Activated naive CD8-positive, alpha-beta T cell treated with anti-CD3 and anti-CD28 coated beads, Interleukin-2, amount 10 ng/mL, durations not matched to agents 7 days and 5 days (primary cell): ENCODE measurements around the gene KIAA0753. TPM values are rescaled to one million over a fixed set of nuclear protein-coding genes. Genes with fewer than 3 reads are reported as not detected.
A peak's percentile ranks its signal among the peaks of the same experiment; 100 is the strongest.

Source experiments
- ATAC-seq: fragments of 150-1000 bp; cut with Tn5 transposase; one replicate; pipeline ENCODE4 v1.10.0; 2021; ENCODE audit warnings: low read depth, moderate library complexity
- POLR2A ChIA-PET: fragments of 350-600 bp; sonication (Branson Sonifier 250); formaldehyde crosslinking; loops from one replicate; lab custom pipeline; 2021; ENCODE audit warnings: antibody characterized with exemption; lab: Charles Lee
- DNase-seq: peaks from one replicate; pipeline ENCODE4 v3.0.0; 2021
- H3K27ac Mint-ChIP-seq: one replicate; pipeline ENCODE4 v1.8.0; 2022; ENCODE audit warnings: mild to moderate bottlenecking, mixed read lengths
- H3K27me3 Mint-ChIP-seq: one replicate; pipeline ENCODE4 v1.8.0; 2022; ENCODE audit warnings: mild to moderate bottlenecking, moderate library complexity, mixed read lengths
- H3K36me3 Mint-ChIP-seq: one replicate; pipeline ENCODE4 v1.8.0; 2021; ENCODE audit warnings: mild to moderate bottlenecking, mixed read lengths
- H3K4me1 Mint-ChIP-seq: one replicate; pipeline ENCODE4 v1.8.0; 2021; ENCODE audit warnings: mixed read lengths
- H3K4me3 Mint-ChIP-seq: one replicate; pipeline ENCODE4 v1.8.0; 2022; ENCODE audit warnings: mild to moderate bottlenecking, moderate library complexity, mixed read lengths
- H3K9me3 Mint-ChIP-seq: one replicate; pipeline ENCODE4 v1.8.0; 2021; ENCODE audit warnings: mixed read lengths
- total RNA-seq, 2 experiments: library from RNA; stranded (reverse); gene quantifications; one replicate each; pipeline ENCODE4 v1.2.3, GENCODE V29; 2021

Gene KIAA0753
- 10 to 100 TPM; 17.0 to 18.2 TPM for total RNA-seq

DNA sequence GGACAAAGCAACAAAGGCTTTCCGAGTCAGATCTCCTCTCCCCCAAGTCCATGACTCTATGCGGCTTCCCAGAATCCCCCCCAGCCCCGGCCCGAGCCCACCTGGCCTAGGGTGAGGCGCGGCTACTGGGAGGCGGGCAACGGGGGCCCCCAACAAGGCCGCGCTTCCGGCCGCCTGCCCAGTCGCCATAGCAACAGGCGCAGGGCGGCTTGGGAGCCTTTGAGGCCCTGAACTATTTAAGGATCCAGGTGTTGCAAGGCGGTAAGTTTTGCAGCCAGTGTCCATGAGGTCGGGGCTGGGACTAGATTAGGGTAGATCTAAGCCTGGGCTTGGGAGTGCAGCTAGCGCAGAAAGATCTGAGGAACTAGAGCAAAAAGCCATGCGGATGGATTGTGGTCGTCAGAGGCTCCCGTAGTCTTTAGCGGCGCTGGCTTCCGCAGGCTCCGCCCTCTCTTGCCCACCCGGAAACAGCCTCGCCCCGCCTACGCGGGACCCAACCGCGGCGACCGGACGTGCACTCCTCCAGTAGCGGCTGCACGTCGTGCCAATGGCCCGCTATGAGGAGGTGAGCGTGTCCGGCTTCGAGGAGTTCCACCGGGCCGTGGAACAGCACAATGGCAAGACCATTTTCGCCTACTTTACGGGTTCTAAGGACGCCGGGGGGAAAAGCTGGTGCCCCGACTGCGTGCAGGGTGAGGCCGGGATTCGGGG is at the start of gene KIAA0753, which contains the start of gene TXNDC17:
Gene KIAA0753, minus strand, starts transcription at position 176 of the 711 bp plus-strand sequence. CDS start 5,608 bp downstream, outside the sequence.
Gene TXNDC17, plus strand, starts transcription at position 525 of the 711 bp plus-strand sequence. Its CDS starts 23 bp downstream, at position 548.
- peak; percentile 84 for ATAC-seq
- POLR2A ChIA-PET: interaction anchor here (0.6 to 4.3 kb wide), 7 partner anchors 10 to 1939 kb away, joined by 3 to 42 read pairs (median 3); partner anchors contain the start of genes C17orf100 and MED31
- peaks cover 13% of the 10 kb centered on the region for H3K36me3 Mint-ChIP-seq
- DNase-seq: peak; percentile 96
- peak within 1 kb of the TSS; percentile 97 for H3K4me3 Mint-ChIP-seq
- H3K4me1 Mint-ChIP-seq: peaks cover 47% of the 10 kb centered on the region
- peak within 1 kb of the TSS; percentile 96 for H3K27ac Mint-ChIP-seq
- H3K27me3 Mint-ChIP-seq: no peaks in the 10 kb centered on the region
- no peaks in the 10 kb centered on the region for H3K9me3 Mint-ChIP-seq

DNA sequence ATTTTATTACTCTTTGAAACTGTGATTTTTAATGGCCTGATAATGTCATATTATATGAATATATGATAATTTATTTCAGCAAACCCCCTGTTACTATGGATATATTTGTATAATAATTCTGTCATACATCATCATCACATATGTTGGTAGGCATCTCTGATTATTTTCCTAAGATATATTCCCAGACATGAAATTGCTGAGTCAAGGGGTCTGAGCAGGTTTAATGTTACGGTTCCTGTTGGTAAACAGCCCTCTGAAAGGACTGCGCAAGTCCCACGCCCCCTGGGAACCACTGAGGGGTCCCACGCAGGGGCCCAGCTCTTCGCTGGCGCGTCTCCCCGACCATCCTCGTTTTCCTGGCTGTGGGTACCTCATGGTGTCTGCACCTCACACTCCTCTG is 48.4 kb upstream of the KIAA0753 start:
- Mint-ChIP-seq H3K9me3 (no peaks in the 10 kb centered on the region), H3K4me3 (no peak overlapping the region), H3K4me1 (no peaks in the 10 kb centered on the region), H3K36me3 (no peaks in the 10 kb centered on the region), H3K27ac (no peak overlapping the region), H3K27me3 (peaks cover 36% of the 10 kb centered on the region)
- ATAC-seq (no peak), DNase-seq (no peak)
- POLR2A ChIA-PET: no interaction called here

DNA sequence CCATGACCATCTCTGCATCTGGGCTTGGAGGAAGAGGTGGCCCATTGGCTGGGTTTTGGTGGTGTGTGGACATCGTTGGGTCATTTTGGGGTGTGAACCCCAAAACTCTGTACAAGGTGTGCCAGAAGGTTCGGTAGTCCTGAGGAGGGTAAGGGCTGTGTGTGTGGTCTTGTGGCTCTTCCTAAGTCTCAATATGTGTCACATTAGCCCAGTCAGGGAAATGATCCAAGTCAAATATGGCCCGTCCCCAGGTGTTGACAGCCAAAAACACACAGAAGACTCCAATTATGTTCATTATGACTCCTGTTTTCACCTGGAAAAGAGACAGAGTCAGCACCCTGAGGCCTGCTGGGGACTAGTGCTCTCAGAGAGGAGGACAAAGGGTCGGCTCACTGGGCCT is 45.5 kb upstream of the KIAA0753 start:
- H3K36me3 Mint-ChIP-seq: no peaks in the 10 kb centered on the region
- peaks cover 45% of the 10 kb centered on the region for H3K27me3 Mint-ChIP-seq
- DNase-seq (no peak), ATAC-seq (no peak)
- no peaks in the 10 kb centered on the region for H3K9me3 Mint-ChIP-seq
- H3K27ac Mint-ChIP-seq: no peak overlapping the region
- H3K4me3 Mint-ChIP-seq: no peak overlapping the region
- no peaks in the 10 kb centered on the region for H3K4me1 Mint-ChIP-seq
- POLR2A ChIA-PET: no interaction called here

DNA sequence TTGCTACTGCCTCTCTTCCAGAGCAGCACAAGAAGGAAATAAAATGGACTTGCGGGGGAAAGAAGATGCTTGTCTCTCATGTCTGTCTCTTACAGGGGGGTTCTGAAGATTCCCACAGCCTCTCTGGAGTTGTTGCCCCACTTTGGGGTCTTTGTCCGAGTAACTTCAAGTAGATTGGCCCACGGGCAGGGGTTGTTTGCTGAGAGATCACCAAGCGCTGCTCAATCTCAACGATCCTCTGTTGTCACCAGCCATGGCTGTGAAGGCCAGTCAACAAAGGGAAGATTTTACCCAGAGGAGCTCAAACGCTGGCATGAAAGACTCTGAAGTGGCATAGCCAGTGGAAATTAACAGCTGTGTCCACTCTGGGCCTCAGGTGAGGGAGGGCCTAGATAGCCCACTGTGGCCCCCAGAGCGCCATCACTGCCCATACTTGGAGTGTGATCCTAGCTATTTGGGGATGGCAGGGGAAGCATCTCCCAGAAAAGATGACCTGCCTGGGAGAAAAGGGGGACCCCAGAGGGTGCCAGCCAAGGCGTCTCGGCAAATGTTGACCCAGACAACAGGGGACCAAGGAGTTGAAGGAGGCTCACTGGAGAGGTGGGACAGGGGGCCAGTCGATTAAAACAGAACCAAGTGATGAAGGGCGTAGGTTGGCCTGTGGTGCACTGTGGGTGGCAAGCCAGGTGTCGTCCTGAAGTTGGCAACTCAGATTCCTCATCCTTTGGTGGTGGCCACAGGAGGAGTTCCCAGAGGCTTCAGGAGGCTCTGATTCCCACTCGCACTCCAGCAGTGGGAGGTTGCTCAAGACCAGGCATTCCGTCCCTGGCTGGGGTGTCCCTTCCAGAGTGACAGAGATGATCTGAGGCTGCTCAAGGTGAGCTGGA is 44.6 kb upstream of the KIAA0753 start:
- DNase-seq (no peak), ATAC-seq (no peak)
- no peaks in the 10 kb centered on the region for H3K36me3 Mint-ChIP-seq
- no peaks in the 10 kb centered on the region for H3K4me1 Mint-ChIP-seq
- H3K4me3 Mint-ChIP-seq: no peak overlapping the region
- H3K27ac Mint-ChIP-seq: no peak overlapping the region
- no peaks in the 10 kb centered on the region for H3K9me3 Mint-ChIP-seq
- H3K27me3 Mint-ChIP-seq: peaks cover 49% of the 10 kb centered on the region
- POLR2A ChIA-PET: no interaction called here

DNA sequence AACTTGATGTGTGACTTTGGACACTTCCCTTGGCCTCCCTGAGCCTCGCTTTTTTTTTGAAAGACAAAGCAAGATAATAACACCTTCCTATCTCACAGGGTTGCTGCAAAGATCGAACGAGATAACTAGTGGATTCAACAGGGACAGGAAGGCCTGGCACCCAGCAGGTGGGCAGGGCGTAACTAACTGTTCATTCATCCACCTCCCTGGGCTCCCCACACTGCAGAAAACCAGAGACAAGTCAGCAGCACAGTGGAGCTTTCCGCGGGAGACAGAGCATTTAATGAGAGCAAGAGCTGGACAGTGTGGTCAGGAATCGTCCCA is 43.9 kb upstream of the KIAA0753 start:
- no peak overlapping the region for H3K27ac Mint-ChIP-seq
- H3K36me3 Mint-ChIP-seq: no peaks in the 10 kb centered on the region
- no peak overlapping the region for H3K4me3 Mint-ChIP-seq
- H3K4me1 Mint-ChIP-seq: no peaks in the 10 kb centered on the region
- POLR2A ChIA-PET: no interaction called here
- H3K27me3 Mint-ChIP-seq: peaks cover 55% of the 10 kb centered on the region
- ATAC-seq (no peak), DNase-seq (no peak)
- H3K9me3 Mint-ChIP-seq: no peaks in the 10 kb centered on the region

DNA sequence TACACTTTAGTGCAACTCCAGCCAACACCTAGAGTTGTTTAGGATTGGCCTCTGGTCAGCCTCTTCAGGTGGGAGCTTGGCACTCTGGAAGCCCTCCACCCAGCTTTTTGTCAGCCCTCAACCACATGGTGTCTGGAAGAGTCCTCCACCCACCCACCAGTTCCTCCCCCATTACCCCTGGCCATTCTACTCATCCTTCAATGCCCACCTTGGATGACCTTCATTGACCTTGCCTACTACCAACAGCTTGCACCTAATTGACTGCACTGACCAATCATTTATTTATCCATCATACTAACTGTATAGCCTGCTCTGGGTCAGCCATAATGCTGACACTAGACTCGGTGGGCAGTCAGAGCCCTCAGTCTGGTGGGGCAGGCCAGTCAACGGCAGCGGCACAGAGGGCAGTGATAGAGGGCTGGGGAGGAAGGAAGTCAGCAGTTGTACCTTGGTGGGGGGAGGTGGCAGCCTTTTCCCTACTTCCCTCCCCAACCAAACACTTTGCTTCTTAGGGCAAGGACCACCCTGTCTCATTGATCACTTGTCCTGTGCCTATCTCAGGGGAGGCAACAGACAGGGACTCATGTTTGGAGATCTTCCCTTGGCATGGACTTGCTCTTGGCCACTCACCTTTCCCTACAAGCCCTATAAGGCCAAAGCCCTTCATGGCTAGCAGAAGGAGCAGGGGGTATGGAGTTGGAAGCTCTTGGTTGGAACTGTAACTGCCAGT is 43.4 kb upstream of the KIAA0753 start:
- Mint-ChIP-seq H3K36me3 (no peaks in the 10 kb centered on the region), H3K27me3 (peaks cover 57% of the 10 kb centered on the region), H3K9me3 (no peaks in the 10 kb centered on the region), H3K4me1 (no peaks in the 10 kb centered on the region), H3K4me3 (no peak overlapping the region), H3K27ac (no peak overlapping the region)
- POLR2A ChIA-PET: no interaction called here
- ATAC-seq (no peak), DNase-seq (no peak)

DNA sequence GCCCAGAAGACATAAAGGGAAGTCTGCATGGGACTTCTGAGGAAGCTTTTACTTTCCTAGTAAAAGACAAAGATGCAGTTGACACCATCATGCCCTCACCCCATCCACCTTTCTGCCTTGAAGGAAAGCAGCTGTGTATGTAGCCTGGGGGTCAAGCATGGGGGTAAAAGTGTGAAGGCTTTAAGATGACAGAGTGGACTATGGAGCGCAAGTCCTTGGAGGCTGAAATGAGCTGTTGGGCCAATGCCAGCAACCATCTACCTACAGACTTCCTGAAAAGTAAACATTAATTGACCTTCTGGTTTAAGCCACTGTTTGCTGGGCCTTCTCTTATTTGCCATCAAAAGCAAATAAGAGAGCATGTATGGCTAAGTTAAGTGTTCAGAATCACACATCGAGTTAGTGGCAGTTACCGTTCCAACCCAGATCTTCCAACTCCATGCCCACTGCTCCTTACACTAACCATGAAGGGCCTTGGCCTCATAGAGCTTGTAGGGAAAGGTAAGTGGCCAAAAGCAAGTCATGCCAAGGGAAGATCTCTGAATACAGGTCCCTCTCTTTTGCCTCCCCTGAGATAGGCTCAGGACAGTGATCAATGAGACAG is 42.7 kb upstream of the KIAA0753 start:
- no peaks in the 10 kb centered on the region for H3K36me3 Mint-ChIP-seq
- DNase-seq: no peak
- ATAC-seq: no peak
- peaks cover 1% of the 10 kb centered on the region for H3K4me1 Mint-ChIP-seq
- H3K27me3 Mint-ChIP-seq: peaks cover 64% of the 10 kb centered on the region
- H3K27ac Mint-ChIP-seq: no peak overlapping the region
- POLR2A ChIA-PET: interaction anchor here (0.9 kb wide), 1 partner anchor 8 kb away, joined by 3 read pairs; no protein-coding TSS in a partner anchor
- H3K4me3 Mint-ChIP-seq: no peak overlapping the region
- no peaks in the 10 kb centered on the region for H3K9me3 Mint-ChIP-seq

DNA sequence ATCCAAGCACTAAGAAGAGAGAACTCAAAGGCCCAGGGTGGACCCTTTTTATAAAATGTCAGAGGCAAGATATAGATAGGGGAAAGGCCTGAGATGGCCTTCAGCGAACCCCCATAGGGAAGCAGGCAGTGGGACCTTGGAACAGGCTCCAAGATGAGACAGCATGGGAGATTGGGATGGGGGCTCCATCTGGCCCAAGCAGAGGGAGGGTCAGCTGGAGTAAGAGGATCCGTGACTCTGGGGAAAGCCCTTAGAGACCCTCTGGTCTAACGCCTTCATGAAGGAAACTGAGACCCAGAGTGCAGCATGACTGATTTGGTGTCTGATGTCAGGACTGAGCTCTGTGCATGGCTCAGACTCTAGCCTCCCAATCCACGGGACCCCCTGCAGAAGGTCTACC is 41.8 kb upstream of the KIAA0753 start:
- Mint-ChIP-seq H3K27me3 (peaks cover 67% of the 10 kb centered on the region), H3K4me1 (peaks cover 6% of the 10 kb centered on the region), H3K27ac (no peak overlapping the region), H3K9me3 (no peaks in the 10 kb centered on the region), H3K36me3 (no peaks in the 10 kb centered on the region), H3K4me3 (no peak overlapping the region)
- no peak for DNase-seq
- ATAC-seq: no peak
- POLR2A ChIA-PET: interaction anchor here (0.9 kb wide), 1 partner anchor 9 kb away, joined by 3 read pairs; no protein-coding TSS in a partner anchor

DNA sequence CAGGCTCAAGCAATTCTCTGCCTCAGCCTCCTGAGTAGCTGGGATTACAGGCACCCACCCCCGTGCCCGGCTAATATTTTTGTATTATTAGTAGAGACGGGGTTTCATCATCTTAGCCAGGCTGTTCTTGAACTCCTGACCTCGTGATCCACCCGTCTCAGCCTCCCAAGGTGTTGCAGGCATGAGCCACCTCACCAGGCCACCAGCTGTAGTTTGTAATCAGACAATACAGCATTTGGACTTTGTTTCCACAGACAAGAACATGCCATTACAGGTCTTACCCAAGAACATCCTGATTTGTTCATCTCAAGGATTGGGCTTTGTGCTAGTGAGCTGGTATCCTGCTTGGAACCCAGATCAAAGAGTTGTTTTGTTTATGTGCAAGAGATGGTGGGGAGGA is 41.2 kb upstream of the KIAA0753 start:
- no peak for DNase-seq
- Mint-ChIP-seq H3K36me3 (no peaks in the 10 kb centered on the region), H3K4me1 (peaks cover 9% of the 10 kb centered on the region), H3K27me3 (peaks cover 65% of the 10 kb centered on the region), H3K4me3 (no peak overlapping the region), H3K9me3 (no peaks in the 10 kb centered on the region), H3K27ac (no peak overlapping the region)
- ATAC-seq: no peak
- POLR2A ChIA-PET: no interaction called here

DNA sequence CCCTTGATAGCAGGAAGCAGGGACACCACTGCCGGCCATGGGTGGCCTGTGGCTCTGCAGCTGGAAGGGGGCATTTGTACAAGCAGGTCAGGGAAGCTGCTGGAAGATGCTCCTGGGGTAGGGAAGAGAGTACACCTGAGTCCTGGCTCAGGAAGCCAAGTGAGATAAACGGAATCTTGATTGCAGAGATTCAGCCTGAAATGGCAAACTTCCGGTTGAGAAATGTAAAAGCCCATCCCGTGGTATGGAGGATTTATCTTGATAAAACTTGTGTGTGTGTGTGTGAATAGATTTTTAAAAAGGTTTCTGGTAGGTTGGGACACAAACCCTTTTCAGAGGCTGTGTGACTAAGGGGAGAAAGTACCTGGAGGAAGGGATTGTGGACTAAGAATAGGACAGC is 40.7 kb upstream of the KIAA0753 start:
- no peak overlapping the region for H3K4me3 Mint-ChIP-seq
- H3K27me3 Mint-ChIP-seq: peaks cover 68% of the 10 kb centered on the region
- DNase-seq (no peak), ATAC-seq (no peak)
- peaks cover 9% of the 10 kb centered on the region for H3K4me1 Mint-ChIP-seq
- H3K9me3 Mint-ChIP-seq: no peaks in the 10 kb centered on the region
- no peak overlapping the region for H3K27ac Mint-ChIP-seq
- POLR2A ChIA-PET: no interaction called here
- no peaks in the 10 kb centered on the region for H3K36me3 Mint-ChIP-seq

DNA sequence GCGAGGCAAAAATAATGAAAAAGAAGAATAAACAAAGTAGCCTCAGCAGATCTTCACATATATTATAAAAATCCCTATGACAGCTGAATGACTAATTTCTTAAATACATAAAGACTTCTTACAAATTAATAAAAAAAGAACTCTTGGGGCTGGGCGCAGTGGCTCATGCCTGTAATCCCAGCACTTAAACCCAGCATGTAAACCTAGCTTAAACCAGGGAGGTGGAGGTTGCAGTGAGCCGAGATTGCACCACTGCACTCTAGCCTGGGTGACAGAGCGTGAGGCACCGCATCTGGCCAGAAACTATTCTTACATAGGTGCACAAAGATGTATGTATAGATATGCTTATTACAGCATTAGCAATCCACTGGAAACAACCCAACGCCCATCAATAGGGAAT is 38.7 kb upstream of the KIAA0753 start:
- POLR2A ChIA-PET: interaction anchor here (0.6 kb wide), 1 partner anchor 11 kb away, joined by 3 read pairs; no protein-coding TSS in a partner anchor
- H3K27me3 Mint-ChIP-seq: peaks cover 64% of the 10 kb centered on the region
- no peaks in the 10 kb centered on the region for H3K9me3 Mint-ChIP-seq
- ATAC-seq (no peak), DNase-seq (no peak)
- H3K4me1 Mint-ChIP-seq: peaks cover 9% of the 10 kb centered on the region
- H3K36me3 Mint-ChIP-seq: no peaks in the 10 kb centered on the region
- no peak overlapping the region for H3K27ac Mint-ChIP-seq
- no peak overlapping the region for H3K4me3 Mint-ChIP-seq

DNA sequence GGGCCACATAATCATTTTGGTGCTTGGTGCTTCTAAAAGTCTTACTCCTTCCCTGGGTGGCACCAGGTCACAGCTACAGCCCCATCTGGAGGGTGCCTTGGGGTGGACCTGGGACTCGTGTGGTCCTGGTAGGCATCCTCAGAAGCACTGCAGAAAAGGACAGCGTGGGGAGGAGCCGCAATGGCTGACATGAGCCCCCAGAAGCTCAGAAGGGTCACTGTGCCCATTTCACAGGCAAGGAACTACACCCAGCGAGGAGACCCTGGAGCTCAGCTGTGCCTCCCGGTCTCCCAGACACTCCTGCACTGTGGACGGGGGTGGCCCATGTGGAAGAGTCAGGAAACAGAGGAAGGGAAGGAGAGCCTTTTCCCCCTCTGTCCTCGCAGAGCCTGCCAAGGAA is 37.4 kb upstream of the KIAA0753 start:
- ATAC-seq (no peak), DNase-seq (no peak)
- peaks cover 60% of the 10 kb centered on the region for H3K27me3 Mint-ChIP-seq
- H3K4me3 Mint-ChIP-seq: no peak overlapping the region
- no peaks in the 10 kb centered on the region for H3K9me3 Mint-ChIP-seq
- H3K36me3 Mint-ChIP-seq: no peaks in the 10 kb centered on the region
- POLR2A ChIA-PET: interaction anchor here (0.7 kb wide), 1 partner anchor 16 kb away, joined by 3 read pairs; no protein-coding TSS in a partner anchor
- peaks cover 9% of the 10 kb centered on the region for H3K4me1 Mint-ChIP-seq
- H3K27ac Mint-ChIP-seq: no peak overlapping the region
